Endothelial cell (in vitro differentiated cells): ENCODE results near the gene PIEZO1. TPM values are rescaled to one million over a fixed set of nuclear protein-coding genes. Genes with fewer than 3 reads are reported as not detected.

Experiments used
- DNase-seq: peaks from one replicate; pipeline ENCODE4 v3.0.0; 2021; ENCODE audit warnings: low spot score
- H3K27ac Mint-ChIP-seq: one replicate; pipeline ENCODE4 v1.8.0; 2021; ENCODE audit warnings: mixed read lengths, inconsistent platforms; ENCODE audit not compliant: unreplicated experiment
- H3K27me3 Mint-ChIP-seq: one replicate; pipeline ENCODE4 v1.8.0; 2021; ENCODE audit warnings: mild to moderate bottlenecking, moderate library complexity, mixed read lengths, inconsistent platforms; ENCODE audit not compliant: unreplicated experiment
- H3K36me3 Mint-ChIP-seq: one replicate; pipeline ENCODE4 v1.8.0; 2021; ENCODE audit warnings: mild to moderate bottlenecking, low read depth, mixed read lengths, inconsistent platforms; ENCODE audit not compliant: unreplicated experiment
- H3K4me1 Mint-ChIP-seq: one replicate; pipeline ENCODE4 v1.8.0; 2021; ENCODE audit warnings: mild to moderate bottlenecking, mixed read lengths, inconsistent platforms; ENCODE audit not compliant: unreplicated experiment
- H3K4me3 Mint-ChIP-seq: one replicate; pipeline ENCODE4 v1.8.0; 2021; ENCODE audit warnings: mild to moderate bottlenecking, mixed read lengths, inconsistent platforms; ENCODE audit not compliant: unreplicated experiment
- H3K9me3 Mint-ChIP-seq: one replicate; pipeline ENCODE4 v1.8.0; 2021; ENCODE audit warnings: mixed read lengths, inconsistent platforms; ENCODE audit not compliant: unreplicated experiment
- CTCF ChIP-seq: fragments of 200-600 bp; sonication (generic); IDR thresholded peaks from one replicate; pipeline ENCODE4 v1.5.0; 2021; ENCODE audit warnings: antibody characterized with exemption; ENCODE audit not compliant: unreplicated experiment
- total RNA-seq: library from RNA; stranded (reverse); fragmentation: NEBNext Ultra II Directional; extraction: Animal tissue kit (Norgen Biotek cat#: 25700); gene quantifications from one replicate; pipeline ENCODE4 v1.2.1, GENCODE V29; 2021; ENCODE audit not compliant: unreplicated experiment

PIEZO1 gene
- total RNA-seq, 1 donor from 2014 or later = 428 TPM

GRCh38 chr16:88810166-88810911 lies 25.3 kb upstream of the PIEZO1 start:
- no peak for DNase-seq

GRCh38 chr16:88809676-88810165 lies 24.7 kb upstream of the PIEZO1 start:
- Mint-ChIP-seq H3K36me3 (no peaks in the 10 kb centered on the region), H3K4me1 (no peaks in the 10 kb centered on the region), H3K4me3 (no peak overlapping the region), H3K27ac (no peak overlapping the region), H3K27me3 (peaks cover 6% of the 10 kb centered on the region), H3K9me3 (no peaks in the 10 kb centered on the region)
- no peak for TF ChIP-seq CTCF
- DNase-seq = no peak

More at GRCh38 chr16:88810166-88810911, 25.3 kb upstream of the PIEZO1 start:
- Mint-ChIP-seq H3K4me3 (peak overlapping the region; percentile 65), H3K36me3 (no peaks in the 10 kb centered on the region), H3K27me3 (peaks cover 6% of the 10 kb centered on the region), H3K27ac (no peak overlapping the region), H3K9me3 (no peaks in the 10 kb centered on the region), H3K4me1 (no peaks in the 10 kb centered on the region)
- TF ChIP-seq CTCF = no peak

- no peak for TF ChIP-seq CTCF
- DNase-seq = no peak
- H3K4me3 Mint-ChIP-seq = no peak overlapping the region
- no peak overlapping the region for H3K27ac Mint-ChIP-seq
- H3K36me3 Mint-ChIP-seq = no peaks in the 10 kb centered on the region
- H3K9me3 Mint-ChIP-seq = no peaks in the 10 kb centered on the region
- peaks cover 8% of the 10 kb centered on the region for H3K27me3 Mint-ChIP-seq
- H3K4me1 Mint-ChIP-seq = no peaks in the 10 kb centered on the region
Observed at GRCh38 chr16:88809068-88809675, 24.2 kb upstream of the PIEZO1 start.

GRCh38 chr16:88807626-88808453 lies 22.8 kb upstream of the PIEZO1 start:
- Mint-ChIP-seq H3K4me1 (no peaks in the 10 kb centered on the region), H3K4me3 (no peak overlapping the region), H3K27me3 (peaks cover 10% of the 10 kb centered on the region), H3K9me3 (no peaks in the 10 kb centered on the region), H3K27ac (no peak overlapping the region), H3K36me3 (no peaks in the 10 kb centered on the region)
- no peak for TF ChIP-seq CTCF
- no peak for DNase-seq
